ENCODE results near the gene GMEB2.

GMEB2 gene

DNA sequence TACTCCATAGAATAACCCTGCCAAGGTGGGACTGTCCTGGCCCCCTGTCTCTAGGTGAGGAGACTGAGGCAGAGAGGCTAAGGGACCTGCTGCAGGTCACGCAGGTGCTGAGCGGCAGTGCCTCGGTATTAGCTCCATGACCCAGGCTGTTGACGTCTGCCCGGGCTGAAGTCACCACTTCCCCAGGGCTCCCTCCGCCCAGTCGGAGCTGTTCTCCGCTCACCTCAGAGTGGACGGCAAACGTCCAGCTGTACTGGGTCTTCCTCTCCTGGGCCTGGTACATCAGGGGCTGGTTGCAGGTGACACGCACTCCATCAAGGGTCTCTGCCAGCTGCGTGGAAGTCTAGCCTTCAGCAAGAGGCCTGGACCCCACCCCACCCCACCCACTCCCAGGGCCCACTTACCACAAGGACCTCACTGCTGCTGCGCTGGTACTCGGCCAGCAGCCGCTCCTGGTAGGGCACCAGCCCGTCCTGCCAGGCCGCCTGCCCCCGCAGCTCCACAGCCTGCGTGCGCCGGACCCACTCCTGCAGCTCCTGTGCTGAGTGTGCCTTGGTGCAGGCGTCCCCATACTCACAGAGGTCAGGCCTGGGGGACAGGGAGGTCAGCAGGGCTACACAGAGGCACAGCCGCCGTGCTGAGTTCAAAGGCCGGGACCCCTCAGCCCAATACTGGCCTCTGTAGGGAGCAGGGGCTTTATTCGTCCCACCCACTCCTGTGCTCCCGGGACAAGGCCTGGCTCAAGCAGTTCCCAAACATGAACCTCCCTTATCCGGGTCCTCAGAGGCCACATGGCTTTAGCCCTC, 56.4 kb downstream of the GMEB2 start:
- H3K36me3 ChIP-seq (replicated peaks; ENCODE audit: insufficient read depth, low read length): no peaks in the 10 kb centered on the region
- H3K27me3 ChIP-seq (replicated peaks; ENCODE audit: insufficient read depth, low read length): peaks cover 6% of the 10 kb centered on the region

DNA sequence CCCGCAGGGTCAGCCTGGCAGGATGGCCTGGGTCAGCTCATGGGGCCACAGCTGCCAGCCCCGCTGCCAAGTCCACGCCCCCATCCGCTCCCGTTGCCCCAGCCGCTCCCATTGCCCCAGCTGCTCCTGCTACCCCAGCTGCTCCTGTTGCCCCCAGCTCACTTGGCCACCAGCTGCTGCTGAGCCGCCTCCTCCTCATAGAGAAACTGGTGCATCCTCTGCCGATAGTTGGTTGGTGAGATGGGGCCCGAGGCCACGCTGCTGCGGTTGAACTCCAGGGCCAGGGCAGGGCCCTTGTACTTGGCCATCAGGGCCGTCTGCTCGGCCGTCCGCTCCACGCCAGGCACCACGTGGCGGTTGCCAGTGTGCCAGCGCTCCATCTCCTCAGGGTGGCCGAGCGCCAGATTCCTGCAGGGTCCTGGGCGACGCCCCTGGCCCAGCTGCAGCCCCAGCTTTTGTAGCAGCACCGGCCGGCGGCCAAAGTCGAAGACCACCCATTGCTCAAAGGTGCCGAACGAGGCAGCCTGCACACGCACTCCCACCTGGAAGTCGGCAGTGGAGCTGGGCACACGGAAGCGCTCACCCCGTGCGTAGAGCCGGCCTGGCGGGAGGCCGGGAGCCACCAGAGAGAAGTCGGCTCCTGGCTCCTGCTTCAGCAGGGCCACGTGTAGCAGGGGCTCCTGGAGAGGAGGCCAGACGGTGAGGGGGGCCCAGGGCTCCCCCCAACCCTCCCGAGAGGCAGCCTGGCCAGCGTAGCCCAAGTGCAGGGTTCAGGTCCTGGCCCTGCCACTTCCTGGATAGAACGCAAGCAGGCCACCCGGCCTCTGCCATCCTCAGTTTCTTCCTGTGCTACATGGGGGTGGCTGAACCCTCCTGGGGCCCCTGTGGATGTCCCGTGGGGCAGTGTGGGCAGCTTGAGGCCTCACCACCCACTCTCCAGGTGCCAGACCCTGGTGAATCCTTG, 57.6 kb downstream of the GMEB2 start:
- Histone ChIP-seq H3K9me3 (replicated peaks; ENCODE audit: insufficient read depth, low read length) (no peaks in the 10 kb centered on the region), H3K27ac (ENCODE audit: low read length) (no peak overlapping the region), H3K4me1 (ENCODE audit: low read length) (peaks cover 27% of the 10 kb centered on the region), H3K36me3 (replicated peaks; ENCODE audit: insufficient read depth, low read length) (no peaks in the 10 kb centered on the region), H3K4me2 (ENCODE audit: low read depth, low read length) (peak overlapping the region; percentile 91), H4K20me1 (ENCODE audit: insufficient read depth, low read length) (no peaks in the 10 kb centered on the region), H3K27me3 (replicated peaks; ENCODE audit: insufficient read depth, low read length) (no peaks in the 10 kb centered on the region), H2AFZ (ENCODE audit: low read length) (no peak overlapping the region), H3F3A (ENCODE audit: insufficient read depth, low read length) (peaks cover 9% of the 10 kb centered on the region), H3K4me3 (ENCODE audit: low read length) (peak overlapping the region; percentile 32; the same call in 1 of the 2 replicates), H3K79me2 (ENCODE audit: low read length) (peaks cover 4% of the 10 kb centered on the region; the same call in 1 of the 2 replicates), H3K9ac (ENCODE audit: low read length) (no peak overlapping the region), H3K9me2 (replicated peaks; ENCODE audit: insufficient read depth, low read length) (no peaks in the 10 kb centered on the region)
- TF ChIP-seq EZH2phosphoT487 (IDR thresholded peaks at IDR 0.05; ENCODE audit: low read length): no peak
- TF ChIP-seq, protein P1, sequence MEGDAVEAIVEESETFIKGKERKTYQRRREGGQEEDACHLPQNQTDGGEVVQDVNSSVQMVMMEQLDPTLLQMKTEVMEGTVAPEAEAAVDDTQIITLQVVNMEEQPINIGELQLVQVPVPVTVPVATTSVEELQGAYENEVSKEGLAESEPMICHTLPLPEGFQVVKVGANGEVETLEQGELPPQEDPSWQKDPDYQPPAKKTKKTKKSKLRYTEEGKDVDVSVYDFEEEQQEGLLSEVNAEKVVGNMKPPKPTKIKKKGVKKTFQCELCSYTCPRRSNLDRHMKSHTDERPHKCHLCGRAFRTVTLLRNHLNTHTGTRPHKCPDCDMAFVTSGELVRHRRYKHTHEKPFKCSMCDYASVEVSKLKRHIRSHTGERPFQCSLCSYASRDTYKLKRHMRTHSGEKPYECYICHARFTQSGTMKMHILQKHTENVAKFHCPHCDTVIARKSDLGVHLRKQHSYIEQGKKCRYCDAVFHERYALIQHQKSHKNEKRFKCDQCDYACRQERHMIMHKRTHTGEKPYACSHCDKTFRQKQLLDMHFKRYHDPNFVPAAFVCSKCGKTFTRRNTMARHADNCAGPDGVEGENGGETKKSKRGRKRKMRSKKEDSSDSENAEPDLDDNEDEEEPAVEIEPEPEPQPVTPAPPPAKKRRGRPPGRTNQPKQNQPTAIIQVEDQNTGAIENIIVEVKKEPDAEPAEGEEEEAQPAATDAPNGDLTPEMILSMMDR (IDR thresholded peaks at IDR 0.05; ENCODE audit: low read length): no peak
- no peak for TF ChIP-seq EZH2 (optimal IDR thresholded peaks at IDR 0.05; ENCODE audit: low read depth, low read length)
- DNase-seq: no peak

More for the DNA sequence above, 56.4 kb downstream of the GMEB2 start:
- H3K9me2 ChIP-seq (replicated peaks; ENCODE audit: insufficient read depth, low read length): no peaks in the 10 kb centered on the region
- H3K4me1 ChIP-seq (ENCODE audit: low read length): peaks cover 31% of the 10 kb centered on the region
- H3K4me2 ChIP-seq (ENCODE audit: low read depth, low read length): no peak overlapping the region
- peaks cover 9% of the 10 kb centered on the region for H3F3A ChIP-seq (ENCODE audit: insufficient read depth, low read length)
- H3K27ac ChIP-seq (ENCODE audit: low read length): no peak overlapping the region
- TF ChIP-seq, protein P1 (IDR thresholded peaks at IDR 0.05; ENCODE audit: low read length): no peak
- no peak for TF ChIP-seq EZH2 (optimal IDR thresholded peaks at IDR 0.05; ENCODE audit: low read depth, low read length)
- TF ChIP-seq EZH2phosphoT487 (IDR thresholded peaks at IDR 0.05; ENCODE audit: low read length): no peak
- H3K9me3 ChIP-seq (replicated peaks; ENCODE audit: insufficient read depth, low read length): no peaks in the 10 kb centered on the region
- no peak for DNase-seq
- peaks cover 4% of the 10 kb centered on the region; the same call in 1 of the 2 replicates for H3K79me2 ChIP-seq (ENCODE audit: low read length)
- H4K20me1 ChIP-seq (ENCODE audit: insufficient read depth, low read length): no peaks in the 10 kb centered on the region
- no peak overlapping the region for H3K4me3 ChIP-seq (ENCODE audit: low read length)
- H3K9ac ChIP-seq (ENCODE audit: low read length): no peak overlapping the region
- no peak overlapping the region for H2AFZ ChIP-seq (ENCODE audit: low read length)

DNA sequence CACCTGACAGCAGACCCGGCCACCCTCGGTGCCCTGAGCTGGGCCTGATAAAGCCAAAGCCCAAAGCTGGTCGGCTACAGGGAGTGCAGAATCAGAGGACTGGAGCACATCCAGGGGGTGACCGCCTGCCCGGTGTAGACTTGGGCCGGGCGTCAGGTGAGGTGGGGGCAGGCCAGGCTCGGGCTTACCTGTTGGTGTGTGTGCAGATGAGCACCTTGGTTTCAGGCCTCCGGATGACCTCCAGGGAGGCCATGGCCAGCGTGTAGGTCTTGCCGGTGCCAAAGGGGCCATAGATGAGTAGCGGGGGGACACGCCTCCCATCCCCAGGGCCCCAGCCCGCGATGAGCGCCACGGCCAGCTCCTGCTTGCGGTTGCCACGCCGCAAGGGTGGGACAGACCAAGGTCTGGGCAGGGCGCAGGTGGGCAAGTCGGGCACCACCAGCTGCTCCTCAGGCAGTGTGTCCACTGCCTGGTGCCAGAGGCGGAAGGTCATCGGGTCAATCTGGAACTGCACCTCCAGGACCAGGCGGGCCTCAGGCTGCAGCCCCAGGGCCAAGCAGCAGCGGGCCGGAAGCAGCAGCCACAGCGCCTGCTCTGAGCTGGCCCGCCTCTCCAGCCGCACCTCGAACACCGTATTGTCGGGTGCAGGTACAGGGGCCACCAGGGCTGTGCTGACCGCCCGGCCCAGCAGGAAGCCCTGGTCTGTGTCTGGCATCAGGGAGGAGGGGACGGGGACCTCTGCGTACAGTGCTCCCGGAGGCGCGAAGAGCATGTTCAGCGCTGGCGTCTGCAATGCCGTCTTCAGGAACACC, 58.5 kb downstream of the GMEB2 start:
- Histone ChIP-seq H3K9ac (ENCODE audit: low read length) (peak overlapping the region; percentile 8; the same call in 1 of the 2 replicates), H3K27me3 (replicated peaks; ENCODE audit: insufficient read depth, low read length) (no peaks in the 10 kb centered on the region), H3K79me2 (ENCODE audit: low read length) (no peaks in the 10 kb centered on the region), H3K4me1 (ENCODE audit: low read length) (peaks cover 26% of the 10 kb centered on the region), H3K27ac (ENCODE audit: low read length) (peak overlapping the region; percentile 73; the same call in 1 of the 2 replicates), H3K4me3 (ENCODE audit: low read length) (peak overlapping the region; percentile 32), H3F3A (ENCODE audit: insufficient read depth, low read length) (peaks cover 9% of the 10 kb centered on the region), H3K4me2 (ENCODE audit: low read depth, low read length) (peak overlapping the region; percentile 91), H3K9me2 (replicated peaks; ENCODE audit: insufficient read depth, low read length) (no peaks in the 10 kb centered on the region), H3K9me3 (replicated peaks; ENCODE audit: insufficient read depth, low read length) (no peaks in the 10 kb centered on the region), H3K36me3 (replicated peaks; ENCODE audit: insufficient read depth, low read length) (no peaks in the 10 kb centered on the region), H2AFZ (ENCODE audit: low read length) (no peak overlapping the region), H4K20me1 (ENCODE audit: insufficient read depth, low read length) (no peaks in the 10 kb centered on the region)
- peak; percentile 32 for DNase-seq
- TF ChIP-seq, protein P1 (IDR thresholded peaks at IDR 0.05; ENCODE audit: low read length): no peak
- TF ChIP-seq EZH2phosphoT487 (IDR thresholded peaks at IDR 0.05; ENCODE audit: low read length) (no peak), EZH2 (optimal IDR thresholded peaks at IDR 0.05; ENCODE audit: low read depth, low read length) (no peak)
